Cardiac muscle cell (in vitro differentiated cells and primary cell): ENCODE data around the gene GADD45B. TPM values are rescaled to one million over a fixed set of nuclear protein-coding genes. Genes with fewer than 3 reads are reported as not detected.
"Not testable (repeated sequence)": the region's sequence is repeated elsewhere in the genome, so short reads cannot be mapped to it uniquely, and the experiment has no call there.

ENCODE experiments used
- DNase-seq, 2 donors: peaks; one replicate each; pipeline versions ENCODE4 v3.0.0 to v3.0.0-alpha.2; 2010 to 2017; ENCODE audit warnings: low read depth in 1 of 2, low spot score in 1 of 2
- H3K27ac ChIP-seq: fragments of 200-600 bp; sonication (generic); 2 replicates; pipeline ENCODE4 v1.5.1; 2016
- H3K27me3 ChIP-seq: fragments of 200-600 bp; sonication (generic); 2 replicates; pipeline ENCODE4 v1.6.0; 2016; ENCODE audit warnings: control low read depth
- H3K36me3 ChIP-seq: fragments of 200-600 bp; sonication (generic); 2 replicates; pipeline ENCODE4 v1.5.1; 2016; ENCODE audit warnings: control low read depth
- H3K4me1 ChIP-seq: fragments of 200-600 bp; sonication (generic); 2 replicates; pipeline ENCODE4 v1.8.1; 2017; ENCODE audit warnings: low read depth, mild to moderate bottlenecking, mixed run types
- H3K4me3 ChIP-seq: fragments of 200-600 bp; sonication (generic); 2 replicates; pipeline ENCODE4 v1.5.1; 2016; ENCODE audit warnings: mild to moderate bottlenecking
- H3K9me3 ChIP-seq: fragments of 200-600 bp; sonication (generic); 2 replicates; pipeline ENCODE4 v1.5.1; 2017; ENCODE audit warnings: low read depth, mild to moderate bottlenecking, control low read depth
- CTCF ChIP-seq: IDR thresholded peaks from 2 replicates; pipeline ENCODE4 v1.5.1; 2012; ENCODE audit warnings: low read depth, mild to moderate bottlenecking, low read length
- polyA plus RNA-seq: library from polyadenylated mRNA; unstranded; fragments of >200 nt; fragmentation: Nextera tagmentation; extraction: Ambion mirVana; gene quantifications from 2 replicates; pipeline ENCODE4 v1.2.1, GENCODE V29; 2016
- total RNA-seq: library from RNA; depleted of rRNA; stranded (reverse); fragments of >200 nt; gene quantifications from 2 replicates; pipeline ENCODE4 v1.2.3, GENCODE V29; 2016

GADD45B gene
- total and polyA plus RNA-seq, 2 experiments from 2014 or later: 30.5 to 75.2 TPM

- no peak for TF ChIP-seq CTCF
- Histone ChIP-seq H3K27me3 (no peaks in the 10 kb centered on the region), H3K27ac (no peak overlapping the region), H3K4me3 (peak overlapping the region; percentile 97), H3K36me3 (no peaks in the 10 kb centered on the region), H3K4me1 (no peaks in the 10 kb centered on the region), H3K9me3 (no peaks in the 10 kb centered on the region)
- no peak for DNase-seq
Observed at GRCh38 chr19:2454962-2455850, 20.7 kb upstream of the GADD45B start.

GRCh38 chr19:2455851-2456570 lies 19.9 kb upstream of the GADD45B start:
- Histone ChIP-seq H3K27ac (no peak overlapping the region), H3K36me3 (no peaks in the 10 kb centered on the region), H3K27me3 (no peaks in the 10 kb centered on the region), H3K4me1 (no peaks in the 10 kb centered on the region), H3K9me3 (no peaks in the 10 kb centered on the region), H3K4me3 (peak overlapping the region; percentile 97)
- DNase-seq: peak in 1 of 2 donors; percentile 7
- no peak for TF ChIP-seq CTCF

GRCh38 chr19:2457394-2458037 lies 18.4 kb upstream of the GADD45B start:
- no peaks in the 10 kb centered on the region for H3K27me3 ChIP-seq
- H3K27ac ChIP-seq: peak overlapping the region; percentile 81
- H3K4me1 ChIP-seq: no peaks in the 10 kb centered on the region
- H3K9me3 ChIP-seq: no peaks in the 10 kb centered on the region
- H3K36me3 ChIP-seq: no peaks in the 10 kb centered on the region
- TF ChIP-seq CTCF: no peak
- no peak overlapping the region for H3K4me3 ChIP-seq
- DNase-seq: no peak

GRCh38 chr19:2458054-2458453 lies 17.9 kb upstream of the GADD45B start:
- Histone ChIP-seq H3K27ac (no peak overlapping the region), H3K36me3 (no peaks in the 10 kb centered on the region), H3K9me3 (no peaks in the 10 kb centered on the region), H3K4me3 (no peak overlapping the region), H3K27me3 (no peaks in the 10 kb centered on the region), H3K4me1 (no peaks in the 10 kb centered on the region)
- TF ChIP-seq CTCF: no peak
- DNase-seq: no peak

- H3K9me3 ChIP-seq, H3K4me3 ChIP-seq, H3K27me3 ChIP-seq, H3K4me1 ChIP-seq, H3K27ac ChIP-seq, H3K36me3 ChIP-seq, DNase-seq: not testable (repeated sequence)
Observed at GRCh38 chr19:2458776-2459175, 17.2 kb upstream of the GADD45B start.

- Histone ChIP-seq H3K27me3 (no peaks in the 10 kb centered on the region), H3K4me1 (no peaks in the 10 kb centered on the region), H3K9me3 (no peaks in the 10 kb centered on the region), H3K36me3 (no peaks in the 10 kb centered on the region), H3K4me3 (no peak overlapping the region), H3K27ac (no peak overlapping the region)
- no peak for TF ChIP-seq CTCF
- DNase-seq: no peak
Observed at GRCh38 chr19:2460245-2460644, 15.7 kb upstream of the GADD45B start.
